T-helper 2 cell treated with Interferon-gamma antibody and Interleukin-4, amounts not matched to agents 5 μg/mL and 100 μg/mL, for 36 hours (primary cell): ENCODE data around the gene KIAA0040.
A peak's percentile ranks its signal among the peaks of the same experiment; 100 is the strongest.

Experiments
- DNase-seq: peaks from one replicate; pipeline ENCODE4 v3.0.0; 2021; ENCODE audit warnings: low spot score
- H3K27ac Mint-ChIP-seq: one replicate; pipeline ENCODE4 v1.8.0; 2021; ENCODE audit warnings: mild to moderate bottlenecking, mixed read lengths
- H3K27me3 Mint-ChIP-seq: one replicate; pipeline ENCODE4 v1.8.0; 2021; ENCODE audit warnings: low read depth, mixed read lengths
- H3K36me3 Mint-ChIP-seq: one replicate; pipeline ENCODE4 v1.8.0; 2021; ENCODE audit warnings: low read depth, mixed read lengths
- H3K4me1 Mint-ChIP-seq: one replicate; pipeline ENCODE4 v1.8.0; 2021; ENCODE audit warnings: low read depth, mixed read lengths
- H3K4me3 Mint-ChIP-seq: one replicate; pipeline ENCODE4 v1.8.0; 2022; ENCODE audit warnings: mild to moderate bottlenecking, moderate library complexity, mixed read lengths
- H3K9me3 Mint-ChIP-seq: one replicate; pipeline ENCODE4 v1.8.0; 2021; ENCODE audit warnings: mixed read lengths

KIAA0040 gene

DNA sequence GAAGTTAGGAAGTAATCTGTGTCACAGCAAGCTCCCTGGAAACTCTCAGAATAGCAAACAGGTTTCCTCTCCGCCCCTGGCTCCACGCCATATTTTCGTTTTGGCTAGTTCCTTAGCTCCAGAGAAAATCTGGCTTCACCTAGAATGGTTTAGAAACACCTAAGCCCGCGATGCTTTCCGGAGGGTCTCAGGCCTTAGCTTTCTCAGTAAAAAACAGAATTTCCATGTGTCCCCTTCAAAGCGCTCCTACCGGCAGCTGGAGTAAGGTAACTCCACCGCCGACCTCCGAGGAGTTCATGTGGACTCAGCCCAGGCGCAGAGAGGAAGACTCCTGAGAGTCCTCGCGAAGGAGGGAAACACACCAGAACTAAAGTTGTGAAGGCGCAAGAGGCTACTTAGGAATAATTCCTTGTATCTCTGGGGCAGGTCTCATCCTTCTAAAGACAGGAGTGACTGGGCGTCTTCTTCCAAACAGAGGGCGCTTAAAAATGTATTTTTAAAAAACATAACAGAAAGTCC is 406 bp downstream of the KIAA0040 start:
- Mint-ChIP-seq H3K36me3 (peaks cover 48% of the 10 kb centered on the region), H3K4me1 (peaks cover 52% of the 10 kb centered on the region), H3K27me3 (no peaks in the 10 kb centered on the region), H3K27ac (peak overlapping the region; percentile 61), H3K9me3 (no peaks in the 10 kb centered on the region), H3K4me3 (peak overlapping the region; percentile 98)
- DNase-seq, result peak; percentile 21

DNA sequence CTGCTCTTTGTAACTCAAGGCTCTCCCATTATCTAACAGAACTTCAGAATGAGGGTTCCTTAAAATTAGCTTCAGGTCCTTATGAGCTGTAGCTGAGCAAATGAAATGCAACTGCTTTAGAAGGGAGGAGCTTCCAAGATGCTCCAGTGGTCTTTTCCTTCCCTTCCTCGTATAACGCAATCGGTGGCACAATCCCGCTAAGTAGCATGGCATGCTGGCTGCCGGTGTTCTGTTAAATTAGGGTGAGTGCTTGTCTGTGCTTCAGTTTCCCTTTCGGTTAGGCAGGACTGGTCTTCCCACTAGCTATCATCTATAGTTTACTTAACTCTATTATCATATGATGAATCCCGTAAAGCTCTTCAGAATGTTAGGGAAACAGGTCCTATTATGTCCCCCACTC is 917 bp downstream of the KIAA0040 start:
- Mint-ChIP-seq H3K36me3 (peaks cover 54% of the 10 kb centered on the region), H3K9me3 (no peaks in the 10 kb centered on the region), H3K4me1 (peaks cover 57% of the 10 kb centered on the region), H3K27ac (peak overlapping the region; percentile 61), H3K4me3 (peak overlapping the region; percentile 98), H3K27me3 (no peaks in the 10 kb centered on the region)
- DNase-seq, result no peak

DNA sequence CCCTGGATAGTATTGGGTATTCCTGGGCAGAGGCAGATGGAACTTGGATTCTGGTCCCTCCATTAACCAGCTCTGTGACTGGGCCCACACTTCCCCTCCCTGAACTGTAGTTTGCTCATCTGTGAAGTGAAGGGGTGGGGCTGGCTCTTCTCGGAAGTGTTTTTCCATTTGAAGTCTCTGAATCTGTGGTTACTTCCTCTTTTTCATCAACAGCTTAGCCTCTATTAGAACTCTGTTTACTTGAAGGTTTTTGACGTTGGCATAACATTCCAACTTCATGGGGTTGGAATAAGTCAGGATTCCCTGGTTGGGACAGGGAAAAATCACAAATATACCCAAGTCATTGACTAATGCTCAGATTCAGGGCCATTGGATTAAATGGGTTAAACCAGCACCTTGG is 3.6 kb downstream of the KIAA0040 start:
- Mint-ChIP-seq H3K4me3 (peak overlapping the region; percentile 98), H3K9me3 (no peaks in the 10 kb centered on the region), H3K27me3 (no peaks in the 10 kb centered on the region), H3K4me1 (peaks cover 66% of the 10 kb centered on the region), H3K27ac (peak overlapping the region; percentile 61), H3K36me3 (peaks cover 75% of the 10 kb centered on the region)
- DNase-seq, result peak; percentile 69

DNA sequence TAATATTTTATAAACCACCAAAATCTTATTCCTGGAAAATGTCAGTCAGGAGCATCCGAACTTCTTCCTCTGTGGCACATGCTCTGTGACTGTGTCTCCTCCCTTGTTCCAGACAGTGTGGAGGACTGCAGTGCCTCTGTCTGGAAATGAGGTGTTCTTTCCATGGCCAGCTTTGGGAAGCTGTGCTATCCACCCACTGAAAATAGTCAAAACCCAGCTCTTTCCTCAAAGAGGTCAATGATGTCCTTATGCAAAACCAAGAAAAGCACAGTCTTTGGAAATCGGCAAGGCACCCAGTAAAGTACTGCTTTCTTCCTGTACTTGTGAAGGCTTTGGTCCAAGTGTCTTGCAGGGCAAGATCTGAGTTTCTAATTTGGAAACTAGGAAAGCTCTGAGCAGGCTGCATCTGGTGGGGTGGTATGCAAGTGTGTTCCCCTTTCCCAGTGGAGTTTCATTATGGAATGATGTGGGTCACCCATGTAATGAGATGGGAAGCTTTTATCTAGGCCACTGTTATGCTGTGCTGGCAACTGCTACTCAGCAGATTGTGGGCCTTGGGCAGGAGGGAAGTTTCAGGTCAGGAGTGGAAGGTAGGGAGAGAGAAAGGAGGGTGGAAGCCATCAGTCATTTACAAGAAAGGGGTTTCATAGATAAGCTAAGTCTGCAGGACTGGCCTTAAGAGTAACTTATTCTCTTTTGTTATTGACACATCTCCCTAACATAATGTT is 6.0 kb downstream of the KIAA0040 start:
- H3K27me3 Mint-ChIP-seq, result no peaks in the 10 kb centered on the region
- H3K4me3 Mint-ChIP-seq, result peak overlapping the region; percentile 98
- H3K36me3 Mint-ChIP-seq, result peaks cover 87% of the 10 kb centered on the region
- peak overlapping the region; percentile 61 for H3K27ac Mint-ChIP-seq
- no peak for DNase-seq
- H3K4me1 Mint-ChIP-seq, result peaks cover 79% of the 10 kb centered on the region
- no peaks in the 10 kb centered on the region for H3K9me3 Mint-ChIP-seq

DNA sequence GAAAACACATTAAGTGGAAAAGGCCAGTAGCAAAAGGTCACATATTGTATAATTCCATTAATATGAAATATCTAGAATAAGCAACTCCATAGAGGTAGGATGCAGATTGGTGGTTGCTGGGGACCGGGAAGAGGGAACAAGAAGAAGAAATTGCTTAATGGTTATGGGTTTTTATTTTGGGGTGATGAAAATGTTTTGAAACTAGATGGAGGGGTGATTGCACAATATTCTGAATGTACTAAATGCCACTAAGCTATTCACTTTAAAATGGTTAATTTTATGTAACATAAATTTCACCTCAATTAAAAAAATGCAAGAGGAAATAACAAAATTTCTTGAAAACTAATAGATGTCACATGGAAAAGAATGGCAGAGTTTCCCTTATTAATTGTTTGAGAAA is 6.7 kb downstream of the KIAA0040 start:
- Mint-ChIP-seq H3K27me3 (no peaks in the 10 kb centered on the region), H3K27ac (no peak overlapping the region), H3K36me3 (peaks cover 87% of the 10 kb centered on the region)

DNA sequence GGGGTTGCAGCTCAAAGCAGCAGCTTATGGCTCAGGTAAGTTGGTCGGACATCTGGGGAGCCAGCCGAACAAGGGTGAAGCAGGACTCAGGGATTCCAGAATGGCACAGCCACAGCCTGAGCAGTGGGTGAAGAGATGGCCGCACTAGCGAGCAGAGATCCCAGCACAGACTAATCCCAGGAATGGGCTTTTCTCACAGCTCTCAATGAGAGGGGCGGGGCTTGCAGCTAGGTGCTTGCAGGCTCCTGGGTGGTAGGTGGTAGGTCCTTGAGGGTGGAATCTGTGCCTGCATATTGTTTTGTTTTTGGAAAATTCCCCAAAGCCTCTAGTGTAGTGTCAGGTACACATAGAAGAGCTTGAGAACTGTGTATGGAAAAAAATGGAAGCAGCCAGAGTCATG is 9.0 kb downstream of the KIAA0040 start:
- peaks cover 75% of the 10 kb centered on the region for H3K36me3 Mint-ChIP-seq
- H3K4me3 Mint-ChIP-seq, result no peak overlapping the region
- H3K4me1 Mint-ChIP-seq, result peaks cover 73% of the 10 kb centered on the region
- H3K27me3 Mint-ChIP-seq, result no peaks in the 10 kb centered on the region
- no peak overlapping the region for H3K27ac Mint-ChIP-seq
- no peak for DNase-seq
- H3K9me3 Mint-ChIP-seq, result no peaks in the 10 kb centered on the region

More for the DNA sequence above, 6.7 kb downstream of the KIAA0040 start:
- H3K4me3 Mint-ChIP-seq, result peak overlapping the region; percentile 98
- peaks cover 80% of the 10 kb centered on the region for H3K4me1 Mint-ChIP-seq
- no peaks in the 10 kb centered on the region for H3K9me3 Mint-ChIP-seq
- no peak for DNase-seq

DNA sequence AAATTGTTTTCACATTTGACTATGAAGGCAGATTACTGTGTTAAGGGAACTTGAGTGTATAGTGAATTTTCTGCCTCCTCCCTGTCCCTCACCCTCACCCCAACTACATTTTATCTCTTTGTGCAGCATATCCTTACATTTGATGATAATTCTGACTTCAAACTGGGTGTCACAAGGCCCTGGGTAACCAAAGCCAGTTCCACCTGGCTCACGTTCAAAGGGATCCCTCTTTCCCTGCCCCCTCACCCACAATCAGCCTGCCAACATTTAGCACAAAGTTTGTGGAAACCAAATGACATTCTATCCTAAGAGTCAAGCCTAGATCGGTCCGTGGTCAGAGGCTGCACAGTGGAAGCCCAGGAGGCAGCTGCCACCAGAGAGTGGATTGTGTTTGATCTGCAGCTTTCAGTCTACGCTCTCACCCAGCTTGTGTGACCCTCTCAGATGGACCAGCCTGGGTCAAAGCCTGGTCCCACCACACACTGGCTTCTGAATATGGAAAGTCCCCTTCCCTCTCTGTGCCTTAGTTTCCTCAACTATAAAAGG is 10.3 kb downstream of the KIAA0040 start:
- Mint-ChIP-seq H3K36me3 (peaks cover 74% of the 10 kb centered on the region), H3K9me3 (no peaks in the 10 kb centered on the region), H3K4me1 (peaks cover 65% of the 10 kb centered on the region), H3K27ac (peak overlapping the region; percentile 18), H3K27me3 (no peaks in the 10 kb centered on the region), H3K4me3 (no peak overlapping the region)
- no peak for DNase-seq

DNA sequence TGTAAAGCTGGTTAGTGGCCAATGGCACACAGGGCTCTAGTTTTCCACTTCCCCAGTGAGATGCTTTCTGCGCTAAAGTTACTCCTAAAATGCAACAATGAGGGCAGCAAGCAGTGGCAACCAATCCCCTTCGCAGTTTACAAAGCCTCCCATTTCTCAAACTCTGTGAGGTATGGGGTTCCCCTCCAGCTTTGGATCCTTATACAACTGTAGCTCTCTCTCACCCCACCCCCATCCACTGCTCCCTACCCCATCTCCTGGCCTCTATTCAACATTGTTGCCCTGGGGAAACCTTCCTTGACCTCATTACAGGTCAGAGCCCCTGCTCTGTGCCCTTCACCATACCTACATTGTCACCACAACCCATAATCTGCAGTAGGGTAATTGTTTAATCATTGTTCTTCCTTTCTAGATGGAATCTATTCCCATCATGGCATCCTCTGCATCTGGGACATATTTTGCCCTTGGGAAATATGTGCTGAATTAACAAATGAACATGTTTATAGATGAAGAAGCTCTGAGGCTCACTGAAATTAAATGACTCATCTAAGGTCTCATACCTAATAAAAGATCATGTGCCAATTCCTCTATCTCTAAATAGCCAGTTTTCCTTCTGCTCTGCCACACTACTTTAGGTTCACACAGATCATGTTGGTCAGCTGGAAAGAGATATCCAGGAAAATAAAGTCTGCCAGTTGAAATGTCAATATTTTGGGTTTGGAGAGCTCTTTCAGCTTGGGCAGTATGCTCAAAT is 12.6 kb downstream of the KIAA0040 start:
- Mint-ChIP-seq H3K9me3 (peaks cover 5% of the 10 kb centered on the region), H3K36me3 (peaks cover 71% of the 10 kb centered on the region), H3K27ac (peak overlapping the region; percentile 35), H3K4me1 (peaks cover 47% of the 10 kb centered on the region), H3K4me3 (no peak overlapping the region), H3K27me3 (no peaks in the 10 kb centered on the region)
- no peak for DNase-seq

DNA sequence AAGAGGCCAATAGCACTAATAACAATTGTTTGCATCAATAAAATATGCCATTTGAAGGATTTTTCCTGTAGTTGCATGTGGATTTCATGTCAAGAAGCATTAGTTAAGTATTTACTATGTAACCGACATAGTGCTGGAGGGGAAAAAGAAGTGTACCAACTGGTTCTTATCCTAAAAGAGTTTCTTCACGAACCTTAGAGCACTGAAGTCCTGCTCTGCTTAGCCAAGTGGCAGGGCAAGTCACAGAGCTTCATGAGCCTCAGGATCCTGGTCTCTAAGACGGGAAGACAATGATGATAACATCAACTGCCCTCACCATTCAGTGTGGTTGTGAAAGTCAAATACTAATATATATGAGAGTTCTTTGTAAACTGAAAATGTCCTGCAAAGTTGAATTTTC is 14.1 kb downstream of the KIAA0040 start:
- H3K36me3 Mint-ChIP-seq, result peaks cover 74% of the 10 kb centered on the region
- DNase-seq, result no peak
- no peak overlapping the region for H3K4me3 Mint-ChIP-seq
- peaks cover 5% of the 10 kb centered on the region for H3K9me3 Mint-ChIP-seq
- peak overlapping the region; percentile 22 for H3K27ac Mint-ChIP-seq
- H3K4me1 Mint-ChIP-seq, result peaks cover 51% of the 10 kb centered on the region
- H3K27me3 Mint-ChIP-seq, result no peaks in the 10 kb centered on the region

DNA sequence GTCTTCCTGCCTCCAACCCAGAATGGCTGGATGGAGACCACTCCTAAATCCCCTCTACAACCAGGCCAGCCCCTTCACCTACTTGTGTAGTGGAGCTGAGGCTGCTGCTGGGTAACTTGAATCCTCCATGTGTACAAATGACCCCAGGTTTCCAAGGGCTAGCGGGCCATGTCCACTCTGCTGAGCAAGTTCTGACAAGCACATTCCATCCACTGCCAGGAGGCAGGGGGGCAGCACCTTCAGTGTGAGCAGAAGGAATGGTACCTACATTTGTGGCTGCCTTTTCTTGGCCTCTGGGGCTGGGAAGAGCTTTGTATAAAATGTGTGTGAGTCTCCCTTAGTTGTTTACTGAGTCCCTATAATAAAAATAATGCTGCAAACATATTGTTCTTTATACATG is 14.5 kb downstream of the KIAA0040 start:
- H3K36me3 Mint-ChIP-seq, result peaks cover 75% of the 10 kb centered on the region
- no peak for DNase-seq
- H3K4me1 Mint-ChIP-seq, result peaks cover 48% of the 10 kb centered on the region
- peaks cover 5% of the 10 kb centered on the region for H3K9me3 Mint-ChIP-seq
- H3K27me3 Mint-ChIP-seq, result no peaks in the 10 kb centered on the region
- peak overlapping the region; percentile 22 for H3K27ac Mint-ChIP-seq
- no peak overlapping the region for H3K4me3 Mint-ChIP-seq

DNA sequence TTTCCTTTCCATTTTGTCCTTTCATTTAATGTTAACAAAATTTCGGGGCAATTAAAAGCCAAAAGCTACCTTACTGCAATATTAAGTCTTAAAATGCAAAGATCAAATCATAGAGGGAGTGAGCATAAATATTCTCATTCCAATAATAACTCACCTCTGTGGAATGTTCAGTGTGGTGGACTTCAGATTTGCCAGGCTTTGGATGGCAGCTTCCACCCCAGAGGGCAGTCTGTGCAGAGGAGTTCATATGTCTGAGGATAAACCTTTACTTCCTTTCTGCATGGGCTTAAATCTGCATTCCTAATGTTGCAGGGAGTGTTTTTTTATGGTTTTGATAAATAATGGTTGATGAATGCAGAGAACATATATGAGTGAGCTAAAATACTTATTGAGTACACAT is 16.3 kb downstream of the KIAA0040 start:
- DNase-seq, result no peak
- H3K4me1 Mint-ChIP-seq, result peaks cover 44% of the 10 kb centered on the region
- no peaks in the 10 kb centered on the region for H3K27me3 Mint-ChIP-seq
- no peak overlapping the region for H3K27ac Mint-ChIP-seq
- peaks cover 74% of the 10 kb centered on the region for H3K36me3 Mint-ChIP-seq
- H3K4me3 Mint-ChIP-seq, result no peak overlapping the region
- peaks cover 5% of the 10 kb centered on the region for H3K9me3 Mint-ChIP-seq

DNA sequence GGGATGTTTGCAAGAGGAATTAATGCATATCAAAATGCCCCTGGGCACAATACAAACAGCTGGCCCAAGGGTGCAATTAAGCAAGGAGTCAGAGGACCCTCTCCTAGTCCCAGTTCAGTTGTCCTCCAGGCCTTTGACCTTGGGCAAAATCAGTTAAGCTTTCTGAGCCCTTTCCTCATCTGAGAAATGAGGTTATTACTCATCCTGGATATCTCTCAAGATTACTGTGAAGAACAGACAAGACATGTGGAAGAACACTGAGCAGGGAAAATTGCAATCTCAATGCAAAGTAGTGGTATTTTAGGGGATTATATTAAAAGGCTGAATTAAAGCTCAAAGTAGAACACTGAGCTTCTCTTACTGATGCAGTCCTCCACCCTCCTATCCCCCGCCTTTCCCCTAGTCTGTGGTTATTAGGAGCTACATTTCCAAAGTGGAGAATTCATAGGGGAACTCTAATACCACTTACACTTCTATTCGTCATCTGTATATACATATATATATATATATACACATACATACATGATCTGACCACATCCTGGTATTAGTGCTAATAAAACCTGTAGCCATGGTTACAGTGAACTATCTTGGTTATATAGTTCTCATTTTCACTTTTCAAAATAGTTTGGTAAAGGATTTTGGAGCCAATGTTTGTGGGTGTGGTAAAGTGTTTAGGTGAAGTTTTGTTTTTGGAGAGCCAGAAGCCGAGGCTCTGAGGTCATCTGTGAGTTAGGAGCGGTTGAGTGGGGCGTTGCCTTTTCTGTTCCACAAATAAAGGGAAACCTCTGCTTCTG is 18.1 kb downstream of the KIAA0040 start:
- no peak for DNase-seq
- Mint-ChIP-seq H3K27me3 (no peaks in the 10 kb centered on the region), H3K4me3 (no peak overlapping the region), H3K36me3 (peaks cover 79% of the 10 kb centered on the region), H3K27ac (peak overlapping the region; percentile 21), H3K9me3 (peaks cover 5% of the 10 kb centered on the region), H3K4me1 (peaks cover 52% of the 10 kb centered on the region)

DNA sequence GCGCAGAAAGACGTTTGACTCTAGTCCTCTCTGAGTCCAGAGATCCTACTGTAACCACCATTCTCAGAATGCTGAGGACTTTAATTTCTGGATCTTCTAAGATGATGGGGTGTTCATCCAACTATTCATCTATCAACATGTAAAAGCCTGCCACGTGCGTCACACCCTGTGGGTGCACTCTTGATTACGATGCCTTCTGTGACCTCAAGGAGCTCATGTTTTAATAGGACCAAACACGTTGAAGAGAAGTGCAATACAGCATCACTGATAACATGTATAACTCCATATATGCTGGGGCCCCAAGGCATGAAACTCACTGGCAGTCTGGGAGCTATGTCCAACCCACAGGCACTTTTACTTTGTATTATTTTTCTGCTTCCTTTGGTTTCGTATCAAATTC is 19.0 kb downstream of the KIAA0040 start:
- H3K4me1 Mint-ChIP-seq, result peaks cover 52% of the 10 kb centered on the region
- H3K9me3 Mint-ChIP-seq, result peaks cover 5% of the 10 kb centered on the region
- H3K27me3 Mint-ChIP-seq, result no peaks in the 10 kb centered on the region
- no peak overlapping the region for H3K4me3 Mint-ChIP-seq
- no peak overlapping the region for H3K27ac Mint-ChIP-seq
- DNase-seq, result no peak
- H3K36me3 Mint-ChIP-seq, result peaks cover 81% of the 10 kb centered on the region
